SK-N-SH (cell line): Measurements from ENCODE around the gene ZNF567.

Experiments
- CHD2 ChIP-seq: fragments of 150-350 bp; IDR thresholded peaks from 2 replicates; pipeline ENCODE4 v1.6.1; 2018; ENCODE audit warnings: low read length; ENCODE audit not compliant: partially characterized antibody
- CTCF ChIP-seq: fragments of 200-600 bp; sonication (generic); IDR thresholded peaks from 2 replicates; pipeline ENCODE4 v1.6.1; 2017; ENCODE audit warnings: antibody characterized with exemption, mild to moderate bottlenecking, moderate library complexity
- GABPA ChIP-seq: IDR thresholded peaks from 2 replicates; pipeline ENCODE4 v1.4.0; 2012; ENCODE audit warnings: low read depth, mild to moderate bottlenecking
- IRF3 ChIP-seq: fragments of 150-350 bp; IDR thresholded peaks from 2 replicates; pipeline ENCODE4 v1.6.1; 2016; ENCODE audit warnings: mild to moderate bottlenecking, low read depth, low read length
- MXI1 ChIP-seq: IDR thresholded peaks from 2 replicates; pipeline ENCODE4 v1.6.1; 2012; ENCODE audit warnings: mild to moderate bottlenecking, low read depth, low read length, improper control_type of control experiment
- PBX3 ChIP-seq: IDR thresholded peaks from 2 replicates; pipeline ENCODE4; 2012
- POLR2AphosphoS5 ChIP-seq: IDR thresholded peaks from 2 replicates; pipeline ENCODE4 v1.6.1; 2012; ENCODE audit warnings: low read depth, low read length
- RAD21 ChIP-seq: IDR thresholded peaks from 2 replicates; pipeline ENCODE4 v1.6.1; 2012; ENCODE audit warnings: mild to moderate bottlenecking, low read length
- REST ChIP-seq: IDR thresholded peaks from 2 replicates; pipeline ENCODE4 v1.6.1; 2012; ENCODE audit warnings: mild to moderate bottlenecking, low read depth, low read length, moderate library complexity
- RFX5 ChIP-seq: IDR thresholded peaks from 2 replicates; pipeline ENCODE4 v1.6.1; 2012; ENCODE audit warnings: mild to moderate bottlenecking, improper control_type of control experiment, low read length
- TCF12 ChIP-seq: IDR thresholded peaks from 2 replicates; pipeline ENCODE4 v1.4.0; 2012
- USF2 ChIP-seq: fragments of 150-350 bp; IDR thresholded peaks from 2 replicates; pipeline ENCODE4 v1.6.1; 2017; ENCODE audit warnings: antibody characterized with exemption, low read length, low read depth, borderline replicate concordance
- ZBTB33 ChIP-seq: IDR thresholded peaks from 2 replicates; pipeline ENCODE4 v1.4.0; 2012; ENCODE audit warnings: low read depth, borderline replicate concordance

GRCh38 chr19:36668646-36669045 is 18.8 kb upstream of the ZNF567 start:
- no peak for TF ChIP-seq REST
- no peak for TF ChIP-seq USF2
- TF ChIP-seq RAD21: no peak
- TF ChIP-seq CTCF: no peak
- TF ChIP-seq PBX3: no peak
- TF ChIP-seq CHD2: no peak
- no peak for TF ChIP-seq RFX5
- no peak for TF ChIP-seq ZBTB33
- no peak for TF ChIP-seq POLR2AphosphoS5
- TF ChIP-seq TCF12: no peak
- TF ChIP-seq MXI1: no peak
- no peak for TF ChIP-seq GABPA
- TF ChIP-seq IRF3: no peak
